Astrocyte (in vitro differentiated cells and primary cell): ENCODE data around the gene AIF1. TPM values are rescaled to one million over a fixed set of nuclear protein-coding genes. Genes with fewer than 3 reads are reported as not detected.

ENCODE experiments used
- DNase-seq: peaks from one replicate; pipeline ENCODE4 v3.0.0-alpha.2; 2010; ENCODE audit warnings: low read depth
- FAIRE-seq: peaks from 2 replicates; lab custom pipeline; 2011; peaks lifted over from hg19 to GRCh38; lab: Jason Lieb, UNC
- H2AFZ ChIP-seq: 2 replicates; pipeline ENCODE4 v1.6.0; 2012; ENCODE audit warnings: low read depth, low read length, inconsistent platforms
- H3K27ac ChIP-seq: 2 replicates; pipeline ENCODE4 v1.5.1; 2011; ENCODE audit warnings: low read depth, low read length, inconsistent platforms
- H3K27me3 ChIP-seq: 2 replicates; pipeline ENCODE4 v1.6.0; 2011; ENCODE audit warnings: low read length, inconsistent platforms; ENCODE audit not compliant: insufficient read depth
- H3K36me3 ChIP-seq: 2 replicates; pipeline ENCODE4 v1.5.1; 2011; ENCODE audit warnings: low read length, inconsistent platforms; ENCODE audit not compliant: insufficient read depth
- H3K4me1 ChIP-seq: 2 replicates; pipeline ENCODE4 v1.5.1; 2011; ENCODE audit warnings: low read length, inconsistent platforms; ENCODE audit not compliant: insufficient read depth
- H3K4me2 ChIP-seq: 2 replicates; pipeline ENCODE4 v1.6.0; 2012; ENCODE audit warnings: low read length, inconsistent platforms
- H3K4me3 ChIP-seq: 2 replicates; pipeline ENCODE4 v1.5.1; 2011; ENCODE audit warnings: low read depth, mild to moderate bottlenecking, low read length, inconsistent platforms; ENCODE audit not compliant: insufficient read depth
- H3K79me2 ChIP-seq: 2 replicates; pipeline ENCODE4 v1.6.0; 2012; ENCODE audit warnings: mild to moderate bottlenecking, low read length, inconsistent platforms; ENCODE audit not compliant: insufficient read depth
- H3K9ac ChIP-seq: 2 replicates; pipeline ENCODE4 v1.6.0; 2012; ENCODE audit warnings: mild to moderate bottlenecking, low read length, inconsistent platforms
- H3K9me3 ChIP-seq: 2 replicates; pipeline ENCODE4 v1.5.1; 2012; ENCODE audit warnings: low read depth, mild to moderate bottlenecking, low read length, inconsistent platforms; ENCODE audit not compliant: insufficient read depth
- H4K20me1 ChIP-seq: 2 replicates; pipeline ENCODE4 v1.6.0; 2012; ENCODE audit warnings: low read length, inconsistent platforms; ENCODE audit not compliant: insufficient read depth
- H3K27ac Mint-ChIP-seq: one replicate; pipeline ENCODE4 v1.8.0; 2021; ENCODE audit warnings: mild to moderate bottlenecking, mixed read lengths; ENCODE audit not compliant: unreplicated experiment
- H3K27me3 Mint-ChIP-seq: one replicate; pipeline ENCODE4 v1.8.0; 2021; ENCODE audit warnings: low read depth, mixed read lengths; ENCODE audit not compliant: unreplicated experiment
- H3K36me3 Mint-ChIP-seq: one replicate; pipeline ENCODE4 v1.8.0; 2021; ENCODE audit warnings: low read depth, mixed read lengths; ENCODE audit not compliant: unreplicated experiment
- H3K4me1 Mint-ChIP-seq: one replicate; pipeline ENCODE4 v1.8.0; 2021; ENCODE audit warnings: low read depth, mixed read lengths; ENCODE audit not compliant: unreplicated experiment
- H3K4me3 Mint-ChIP-seq: one replicate; pipeline ENCODE4 v1.8.0; 2021; ENCODE audit warnings: mild to moderate bottlenecking, moderate library complexity, mixed read lengths; ENCODE audit not compliant: unreplicated experiment
- H3K9me3 Mint-ChIP-seq: one replicate; pipeline ENCODE4 v1.8.0; 2021; ENCODE audit warnings: mild to moderate bottlenecking, mixed read lengths; ENCODE audit not compliant: unreplicated experiment
- CTCF ChIP-seq: IDR thresholded peaks from 2 replicates; pipeline ENCODE4 v1.5.1; 2011; ENCODE audit warnings: low read depth, mild to moderate bottlenecking, inconsistent platforms, low read length, moderate library complexity; ENCODE audit not compliant: insufficient read depth
- EZH2 ChIP-seq: IDR thresholded peaks from 2 replicates; pipeline ENCODE4 v1.6.1; 2012; ENCODE audit warnings: mild to moderate bottlenecking, low read length, inconsistent platforms; ENCODE audit not compliant: insufficient read depth
- total RNA-seq: library from RNA; stranded (reverse); gene quantifications from 2 replicates; pipeline ENCODE4 v1.2.1, GENCODE V29; 2021

Gene AIF1
- total RNA-seq, 1 donor from 2014 or later: not detected

GRCh38 chr6:31661262-31662123 lies 46.5 kb downstream of the AIF1 start:
- H3K9ac ChIP-seq: peak overlapping the region; percentile 85
- peaks cover 5% of the 10 kb centered on the region for H3K36me3 ChIP-seq
- DNase-seq (no peak), FAIRE-seq (no peak)
- H3K4me1 ChIP-seq: peaks cover 44% of the 10 kb centered on the region
- Mint-ChIP-seq H3K9me3 (no peaks in the 10 kb centered on the region), H3K27ac (peak overlapping the region; percentile 79), H3K4me3 (peak overlapping the region; percentile 83), H3K4me1 (peaks cover 31% of the 10 kb centered on the region), H3K36me3 (peaks cover 15% of the 10 kb centered on the region), H3K27me3 (no peaks in the 10 kb centered on the region)
- H3K27me3 ChIP-seq: no peaks in the 10 kb centered on the region
- peak overlapping the region; percentile 82 for H3K4me3 ChIP-seq
- peaks cover 83% of the 10 kb centered on the region for H3K79me2 ChIP-seq
- peak overlapping the region; percentile 58 for H3K27ac ChIP-seq
- H3K9me3 ChIP-seq: no peaks in the 10 kb centered on the region
- peak overlapping the region; percentile 99 for H3K4me2 ChIP-seq
- peaks cover 32% of the 10 kb centered on the region for H4K20me1 ChIP-seq
- H2AFZ ChIP-seq: peak overlapping the region; percentile 40
- TF ChIP-seq EZH2 (no peak), CTCF (no peak)

GRCh38 chr6:31662124-31662723 lies 47.2 kb downstream of the AIF1 start:
- H3K9me3 Mint-ChIP-seq: no peaks in the 10 kb centered on the region
- peaks cover 50% of the 10 kb centered on the region for H3K4me1 ChIP-seq
- peaks cover 30% of the 10 kb centered on the region for H4K20me1 ChIP-seq
- H3K4me3 Mint-ChIP-seq: peak overlapping the region; percentile 54
- no peak overlapping the region for H3K27ac Mint-ChIP-seq
- no peaks in the 10 kb centered on the region for H3K27me3 ChIP-seq
- no peak overlapping the region for H3K4me3 ChIP-seq
- peaks cover 5% of the 10 kb centered on the region for H3K36me3 ChIP-seq
- no peak for DNase-seq
- peaks cover 87% of the 10 kb centered on the region for H3K79me2 ChIP-seq
- H3K9me3 ChIP-seq: no peaks in the 10 kb centered on the region
- H3K36me3 Mint-ChIP-seq: peaks cover 12% of the 10 kb centered on the region
- H3K27ac ChIP-seq: no peak overlapping the region
- FAIRE-seq: no peak
- H3K9ac ChIP-seq: no peak overlapping the region
- TF ChIP-seq CTCF (no peak), EZH2 (no peak)
- no peaks in the 10 kb centered on the region for H3K27me3 Mint-ChIP-seq
- H3K4me1 Mint-ChIP-seq: peaks cover 36% of the 10 kb centered on the region
- peak overlapping the region; percentile 98 for H3K4me2 ChIP-seq
- no peak overlapping the region for H2AFZ ChIP-seq
